CD4-positive, alpha-beta T cell treated with Interleukin-10 for 1 hour (primary cell): Measurements from ENCODE around the gene MRGPRG.
"Not testable (repeated sequence)": the region's sequence is repeated elsewhere in the genome, so short reads cannot be mapped to it uniquely, and the experiment has no call there.

Experiments
- DNase-seq: peaks from one replicate; pipeline ENCODE4 v3.0.0-alpha.2; 2020

The MRGPRG gene

GRCh38 chr11:3218483-3219280 lies at the start of gene MRGPRG:
Gene MRGPRG, minus strand, starts transcription at chr11:3218813. Its CDS starts 0 bp downstream, at chr11:3218813.
- no peak for DNase-seq

DNA sequence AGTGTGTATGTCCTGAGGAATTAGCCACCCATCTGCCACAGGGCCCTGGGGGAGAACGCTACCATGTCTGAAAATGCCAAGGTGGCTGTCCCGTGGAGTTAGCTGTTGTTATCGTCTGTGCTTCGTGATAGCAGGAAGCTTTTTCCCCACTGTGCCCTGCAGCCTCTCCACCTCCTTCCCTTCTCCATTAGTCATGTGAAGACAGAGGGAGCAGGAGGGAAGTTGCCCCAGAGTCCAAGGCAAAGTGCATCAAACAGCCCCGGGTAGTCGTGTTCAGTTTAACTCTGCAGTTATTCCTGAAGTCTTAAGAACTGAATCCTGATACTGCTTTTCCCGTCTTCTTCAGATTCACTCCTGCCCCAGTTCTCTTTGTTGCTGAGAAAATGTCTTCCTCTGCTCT lies 43.9 kb upstream of the MRGPRG start:
- not testable (repeated sequence) for DNase-seq

- DNase-seq, result not testable (repeated sequence)
Measured at GRCh38 chr11:3261831-3262230, 43.2 kb upstream of the MRGPRG start.

GRCh38 chr11:3257509-3257908 lies 38.9 kb upstream of the MRGPRG start:
- not testable (repeated sequence) for DNase-seq

GRCh38 chr11:3255241-3255640 lies 36.6 kb upstream of the MRGPRG start:
- not testable (repeated sequence) for DNase-seq

DNA sequence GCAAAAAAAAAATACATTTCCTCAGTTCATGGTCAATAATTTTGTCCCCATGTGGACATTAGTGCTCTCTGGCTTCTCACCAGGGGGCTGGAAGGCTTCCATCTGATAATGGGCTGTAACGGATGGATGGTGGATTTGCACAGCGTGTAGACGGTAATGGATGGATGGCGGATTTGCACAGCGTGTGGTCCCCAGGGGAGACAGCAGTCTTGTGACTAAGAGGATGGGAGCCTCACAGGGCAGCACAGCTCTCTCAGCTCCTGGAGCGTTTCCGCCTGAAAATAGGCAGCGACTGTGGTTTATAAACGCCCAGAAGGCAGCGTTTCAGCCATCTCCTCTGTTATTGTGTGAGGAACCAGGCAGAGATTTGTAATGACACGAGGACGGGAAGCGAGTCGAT lies 36.2 kb upstream of the MRGPRG start:
- not testable (repeated sequence) for DNase-seq

- no peak for DNase-seq
Measured at GRCh38 chr11:3245071-3245470, 26.5 kb upstream of the MRGPRG start.

- no peak for DNase-seq
Measured at GRCh38 chr11:3243880-3244279, 25.3 kb upstream of the MRGPRG start.

DNA sequence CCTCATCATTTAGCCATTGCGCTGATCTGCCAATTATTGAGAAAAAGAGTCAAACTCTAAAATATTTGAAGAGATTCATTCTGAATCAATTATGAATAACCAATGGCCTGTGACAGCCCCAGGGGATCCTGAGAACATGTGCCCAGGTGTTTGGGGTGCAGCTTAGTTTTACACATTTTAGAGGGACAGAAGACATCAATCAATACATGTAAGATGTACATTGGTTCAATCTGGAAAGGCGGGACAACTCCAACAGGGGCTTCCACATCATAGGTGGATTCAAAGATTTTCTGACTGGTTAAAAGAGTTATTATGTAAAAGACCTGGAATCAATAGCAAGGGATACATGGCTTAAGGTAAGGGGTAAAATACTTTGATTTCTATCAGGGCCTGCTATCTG lies 18.5 kb upstream of the MRGPRG start:
- no peak for DNase-seq

- DNase-seq, result no peak
Measured at GRCh38 chr11:3234846-3235245, 16.2 kb upstream of the MRGPRG start.

DNA sequence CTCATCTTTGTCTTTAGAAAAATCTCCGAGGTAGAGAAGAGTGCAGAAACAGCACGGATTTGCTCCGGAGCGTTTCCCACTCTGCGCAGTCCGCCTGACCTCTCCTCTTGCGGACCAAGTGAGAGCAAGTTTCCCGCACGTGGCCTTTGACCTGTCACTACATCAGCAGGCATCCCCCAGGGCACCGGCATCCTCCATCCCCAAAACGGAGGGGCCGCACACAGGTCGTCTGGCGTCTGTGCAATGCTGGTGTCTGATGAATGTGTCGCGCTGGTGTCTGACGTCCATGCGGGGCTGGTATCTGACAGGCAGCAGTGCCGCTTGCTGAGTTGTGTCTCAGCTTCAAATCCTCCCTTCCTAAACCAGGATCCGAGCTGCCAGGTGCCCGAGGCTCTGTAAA lies 14.3 kb upstream of the MRGPRG start:
- no peak for DNase-seq

GRCh38 chr11:3231851-3232744 lies 13.5 kb upstream of the MRGPRG start, which contains the start of gene MRGPRE:
Gene MRGPRE, minus strand, starts transcription at chr11:3232417. Its CDS starts 3,618 bp downstream, at chr11:3228799.
- no peak for DNase-seq

GRCh38 chr11:3231550-3231850 lies 12.9 kb upstream of the MRGPRG start:
- no peak for DNase-seq

- no peak for DNase-seq
Measured at GRCh38 chr11:3230636-3231549, 12.3 kb upstream of the MRGPRG start.

DNA sequence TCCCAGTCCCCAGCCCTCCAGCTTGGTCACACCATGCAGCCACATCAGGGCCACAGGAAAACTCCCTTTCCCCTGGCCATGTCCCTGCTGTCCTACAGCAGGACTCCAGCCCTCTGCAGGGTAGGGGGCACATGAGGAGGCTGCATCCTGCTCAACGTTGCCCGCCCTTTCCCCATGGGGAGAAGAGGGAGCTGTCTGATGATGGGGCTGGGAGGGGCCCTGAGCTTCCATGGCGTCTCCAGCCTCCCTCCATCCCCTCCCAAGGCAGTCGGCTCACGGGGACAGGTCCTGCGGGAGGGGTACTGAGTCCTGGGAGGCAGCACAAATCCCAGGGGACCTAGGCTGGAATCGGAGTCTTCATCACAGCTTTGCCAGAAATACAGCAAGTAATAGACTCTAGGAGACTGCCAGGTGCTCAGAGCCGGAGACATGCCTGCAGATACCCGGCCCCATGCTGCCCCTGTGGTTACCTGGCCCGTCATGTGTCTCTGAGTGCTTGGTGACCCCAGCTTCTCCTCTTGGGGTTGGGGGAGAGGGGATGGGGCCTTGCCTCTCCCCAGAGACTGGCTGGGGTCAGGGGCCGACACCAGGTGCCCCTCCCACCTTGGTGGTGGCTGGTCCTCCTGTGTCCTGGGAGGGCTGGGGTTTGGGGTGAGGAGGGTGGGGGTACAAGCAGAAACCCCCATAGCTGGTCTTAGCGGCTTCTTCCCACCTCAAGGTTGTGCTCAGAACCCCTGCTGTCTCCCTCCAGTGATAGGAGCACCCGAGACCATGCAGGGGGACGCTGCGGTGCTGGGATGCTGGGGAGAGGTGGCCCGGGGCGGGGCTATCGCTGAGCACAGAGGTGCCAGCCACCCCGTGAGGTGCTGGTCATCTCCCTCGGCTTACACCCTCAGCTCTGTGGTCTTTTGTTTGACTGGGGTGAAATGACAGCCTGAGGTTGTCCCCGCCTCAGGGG lies 11.3 kb upstream of the MRGPRG start:
- no peak for DNase-seq

GRCh38 chr11:3228445-3228829 lies 9.8 kb upstream of the MRGPRG start:
- no peak for DNase-seq

- no peak for DNase-seq
Measured at GRCh38 chr11:3227568-3228444, 9.2 kb upstream of the MRGPRG start.

GRCh38 chr11:3226846-3227567 lies 8.4 kb upstream of the MRGPRG start:
- no peak for DNase-seq

DNA sequence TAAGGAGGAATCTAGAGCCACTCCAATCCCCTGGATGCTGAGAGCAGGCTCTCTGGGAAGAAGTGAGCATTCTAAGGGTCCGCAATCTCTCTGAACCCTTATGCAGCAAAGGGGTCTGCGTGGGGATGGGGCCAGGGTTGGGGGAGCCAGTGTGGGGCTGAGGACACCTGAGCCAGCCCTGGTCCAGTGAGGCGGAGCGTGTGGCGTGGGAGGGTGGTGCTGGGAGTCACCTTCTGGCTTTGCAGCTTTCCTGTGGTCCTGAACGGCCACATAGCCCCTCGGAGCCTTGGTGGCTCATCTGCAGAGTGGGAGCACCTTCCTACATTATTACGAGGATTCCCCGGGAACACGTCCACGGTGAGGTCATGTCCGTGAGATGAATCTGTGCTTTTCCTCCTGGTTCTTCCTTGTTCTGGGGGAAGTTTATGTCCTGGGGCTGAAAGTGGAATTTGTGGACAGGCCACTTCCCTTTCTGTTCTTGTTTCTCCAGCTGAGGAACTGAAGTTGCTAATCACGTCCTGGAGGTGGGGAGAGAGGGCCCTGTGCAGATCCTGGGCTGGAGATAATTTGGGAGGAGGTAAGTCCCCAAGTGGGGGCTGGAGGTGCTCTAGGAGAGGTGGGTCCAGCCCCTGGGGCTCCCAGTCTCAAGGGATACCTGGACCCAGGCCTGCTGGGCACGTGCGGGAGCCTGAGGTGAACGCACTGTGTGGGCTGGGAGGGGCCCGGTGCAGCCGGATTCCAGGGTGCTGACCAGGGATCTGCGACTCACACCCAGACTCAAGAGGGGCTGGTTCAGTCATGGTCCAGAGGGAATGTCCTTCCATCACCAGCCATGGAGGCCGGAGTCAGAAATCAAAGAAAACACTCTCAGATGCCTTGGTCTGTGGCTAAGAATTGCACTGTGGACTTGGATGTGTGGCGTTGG lies 7.5 kb upstream of the MRGPRG start:
- DNase-seq, result no peak
